Liver (tissue), 9 donors: ENCODE results near the gene EVI2A. TPM values are rescaled to one million over a fixed set of nuclear protein-coding genes. Genes with fewer than 3 reads are reported as not detected.

Experiments used
- DNase-seq: peaks from one replicate; pipeline ENCODE4 v3.0.0-alpha.2; 2017; ENCODE audit warnings: low spot score
- H3K27ac ChIP-seq, 2 donors: one replicate each; pipeline ENCODE4 v1.7.0; 2013; ENCODE audit warnings: inconsistent platforms in 2 of 2, low read length in 2 of 2, control low read depth in 1 of 2, low read depth in 1 of 2, mild to moderate bottlenecking in 1 of 2
- H3K27me3 ChIP-seq, 4 donors: one replicate each; pipeline versions ENCODE4 v1.6.1 to v1.7.0; 2013; ENCODE audit warnings: low read length in 3 of 4, inconsistent platforms in 1 of 4, mild to moderate bottlenecking in 1 of 4, moderate library complexity in 1 of 4; ENCODE audit not compliant: control insufficient read depth in 4 of 4, insufficient read depth in 4 of 4
- H3K36me3 ChIP-seq, 4 donors: one replicate each; pipeline versions ENCODE4 v1.6.1 to v1.7.0; 2013; ENCODE audit warnings: low read length in 3 of 4, mild to moderate bottlenecking in 3 of 4, low read depth in 1 of 4, moderate library complexity in 1 of 4; ENCODE audit not compliant: control insufficient read depth in 4 of 4, insufficient read depth in 3 of 4
- H3K4me1 ChIP-seq, 4 donors: one replicate each; pipeline versions ENCODE4 v1.6.1 to v1.7.0; 2013; ENCODE audit warnings: low read length in 3 of 4, mild to moderate bottlenecking in 3 of 4, moderate library complexity in 1 of 4; ENCODE audit not compliant: control insufficient read depth in 4 of 4, insufficient read depth in 4 of 4
- H3K4me3 ChIP-seq, 3 donors: one replicate each; pipeline versions ENCODE4 v1.6.1 to v1.7.0; 2013; ENCODE audit warnings: low read length in 3 of 3, control low read depth in 1 of 3, low read depth in 1 of 3, mild to moderate bottlenecking in 1 of 3
- H3K9ac ChIP-seq, 2 donors: one replicate each; pipeline ENCODE4 v1.7.0; 2013; ENCODE audit warnings: low read length in 2 of 2, mild to moderate bottlenecking in 2 of 2, moderate library complexity in 2 of 2, control low read depth in 1 of 2, low read depth in 1 of 2
- H3K9me3 ChIP-seq, 4 donors: one replicate each; pipeline versions ENCODE4 v1.6.1 to v1.7.0; 2013; ENCODE audit warnings: low read length in 3 of 4; ENCODE audit not compliant: control insufficient read depth in 4 of 4
- ATF3 ChIP-seq: IDR thresholded peaks from 2 replicates; pipeline ENCODE4 v1.6.1; 2016; ENCODE audit warnings: antibody characterized with exemption
- FOXA1 ChIP-seq: IDR thresholded peaks from 2 replicates; pipeline ENCODE4 v1.6.1; 2016; ENCODE audit warnings: antibody characterized with exemption
- HNF4G ChIP-seq: IDR thresholded peaks from 2 replicates; pipeline ENCODE4 v1.6.1; 2016; ENCODE audit warnings: antibody characterized with exemption
- JUND ChIP-seq, 2 donors: IDR thresholded peaks; 2 replicates each; pipeline ENCODE4 v1.6.1; 2016; ENCODE audit warnings: antibody characterized with exemption in 2 of 2
- MAX ChIP-seq: IDR thresholded peaks from 2 replicates; pipeline ENCODE4 v1.6.1; 2016; ENCODE audit warnings: antibody characterized with exemption
- RAD21 ChIP-seq, 2 donors: IDR thresholded peaks; 2 replicates each; pipeline ENCODE4 v1.6.1; 2016; ENCODE audit warnings: antibody characterized with exemption in 2 of 2, mild to moderate bottlenecking in 2 of 2
- REST ChIP-seq: IDR thresholded peaks from 2 replicates; pipeline ENCODE4 v1.6.1; 2016; ENCODE audit warnings: antibody characterized with exemption, mild to moderate bottlenecking
- RXRA ChIP-seq, 2 donors: IDR thresholded peaks; 2 replicates each; pipeline ENCODE4 v1.6.1; 2017 to 2018; ENCODE audit warnings: antibody characterized with exemption in 2 of 2, mild to moderate bottlenecking in 1 of 2
- TAF1 ChIP-seq: conservative IDR thresholded peaks from 2 replicates; pipeline ENCODE4 v1.6.1; 2016; ENCODE audit warnings: antibody characterized with exemption, mild to moderate bottlenecking
- YY1 ChIP-seq: IDR thresholded peaks from 2 replicates; pipeline ENCODE4 v1.6.1; 2016; ENCODE audit warnings: antibody characterized with exemption, mild to moderate bottlenecking
- ZBTB33 ChIP-seq: IDR thresholded peaks from 2 replicates; pipeline ENCODE4 v1.6.1; 2016; ENCODE audit warnings: antibody characterized with exemption
- WGBS: extraction: QIAGEN DNeasy Blood & Tissue Kit; methylation state at CpG from one replicate; pipeline ENCODE4 v1.1.7; 2013; 5-methylcytosine and 5-hydroxymethylcytosine counted together
- polyA plus RNA-seq, 2 donors: library from polyadenylated mRNA; stranded (reverse) in 1 of 2; unstranded in 1 of 2; fragments of 200-250 nt in 1 of 2; fragments of >200 nt in 1 of 2; fragmentation: Nextera tagmentation in 1 of 2; extraction: Ambion mirVana in 1 of 2; gene quantifications; one replicate each; pipeline versions ENCODE4 v1.2.1 to v1.2.3, GENCODE V29; 2013 to 2015
- total RNA-seq, 2 donors: library from RNA; depleted of rRNA; stranded (reverse); fragments of >200 nt; gene quantifications; one replicate each; pipeline ENCODE4 v1.2.3, GENCODE V29; 2014
- donor health status: healthy.
- donor health status: healthy.
- donor health status: healthy.
- donor health status: healthy.
- donor health status: healthy.

The EVI2A gene
- total and polyA plus RNA-seq, 4 donors: 1.1 to 2.8 (median 2.0) TPM

GRCh38 chr17:31364012-31364411, 42.6 kb upstream of the EVI2A start (continued):
- no peak for TF ChIP-seq ZBTB33
- TF ChIP-seq MAX: no peak
- no peak for TF ChIP-seq RXRA (IDR thresholded peaks at IDR 0.05)
- TF ChIP-seq ATF3: no peak

- Histone ChIP-seq H3K4me1 (no peaks in the 10 kb centered on the region), H3K4me3 (no peak overlapping the region), H3K27me3 (no peaks in the 10 kb centered on the region), H3K27ac (no peak overlapping the region), H3K9ac (no peak overlapping the region), H3K36me3 (peaks cover 0 to 29% (median 27%) of the 10 kb centered on the region in 4 donors), H3K9me3 (no peaks in the 10 kb centered on the region)
- no peak for DNase-seq
- TF ChIP-seq JUND (IDR thresholded peaks at IDR 0.05) (no peak), REST (no peak), MAX (no peak), TAF1 (no peak), FOXA1 (no peak), HNF4G (no peak), RXRA (IDR thresholded peaks at IDR 0.05) (no peak), YY1 (no peak), ZBTB33 (no peak), RAD21 (IDR thresholded peaks at IDR 0.05) (no peak), ATF3 (no peak)
- 85% methylated on average over 3 of the region's 3 CpGs for WGBS
Measured at GRCh38 chr17:31357839-31358394, 36.5 kb upstream of the EVI2A start.
